HepG2 (cell line): Measurements from ENCODE around the gene LYRM4. TPM values are rescaled to one million over a fixed set of nuclear protein-coding genes. Genes with fewer than 3 reads are reported as not detected.

Experiments used
- ARNT2 ChIP-seq: sonication (generic); formaldehyde crosslinking; IDR thresholded peaks from 2 replicates; pipeline ENCODE4 v1.8.0; 2022; ENCODE audit warnings: mild to moderate bottlenecking, low read depth, missing genetic modification reagents, moderate library complexity
- ATF7-NPFF ChIP-seq: sonication (generic); formaldehyde crosslinking; IDR thresholded peaks from 2 replicates; pipeline ENCODE4 v1.8.1; 2023; ENCODE audit warnings: mild to moderate bottlenecking, low read depth, missing genetic modification reagents, moderate library complexity
- EED ChIP-seq: sonication (generic); formaldehyde crosslinking; IDR thresholded peaks from 2 replicates; pipeline ENCODE4 v1.5.0; 2020; ENCODE audit warnings: mild to moderate bottlenecking, missing genetic modification reagents
- EP300 ChIP-seq, 3 experiments: sonication (generic) in 1 of 3; formaldehyde crosslinking in 1 of 3; IDR thresholded peaks; 2 replicates each; pipeline versions ENCODE4 v1.5.1 to v1.6.1; 2011 to 2020; ENCODE audit warnings: low read depth in 2 of 3, low read length in 2 of 3, borderline replicate concordance in 1 of 3, improper control_type of control experiment in 1 of 3, mild to moderate bottlenecking in 1 of 3, missing genetic modification reagents in 1 of 3, moderate library complexity in 1 of 3
- HNF4G ChIP-seq, 2 experiments: sonication (generic) in 1 of 2; formaldehyde crosslinking in 1 of 2; IDR thresholded peaks; 2 replicates each; pipeline versions ENCODE4 v1.4.0 to v1.6.1; 2011 to 2020; ENCODE audit warnings: borderline replicate concordance in 2 of 2, low read depth in 2 of 2, mild to moderate bottlenecking in 2 of 2, low read length in 1 of 2, missing genetic modification reagents in 1 of 2, moderate library complexity in 1 of 2
- MED1 ChIP-seq: sonication (generic); formaldehyde crosslinking; IDR thresholded peaks from 2 replicates; pipeline ENCODE4 v1.4.0; 2020; ENCODE audit warnings: missing genetic modification reagents
- MYC ChIP-seq: sonication (generic); formaldehyde crosslinking; IDR thresholded peaks from 2 replicates; pipeline ENCODE4 v1.9.0; 2021; ENCODE audit warnings: missing genetic modification reagents, borderline replicate concordance
- NFE2L2 ChIP-seq: fragments of 150-350 bp; IDR thresholded peaks from 2 replicates; pipeline ENCODE4 v1.6.1; 2014; ENCODE audit warnings: low read length
- POLR2A ChIP-seq, 2 experiments: IDR thresholded peaks; 2 replicates each; pipeline ENCODE4 v1.6.1; 2011; ENCODE audit warnings: low read depth in 2 of 2, low read length in 2 of 2, mild to moderate bottlenecking in 1 of 2, moderate library complexity in 1 of 2; ENCODE audit not compliant: insufficient read depth in 1 of 2
- RBFOX2 ChIP-seq: fragments of 200-400 bp; formaldehyde crosslinking; IDR thresholded peaks from 2 replicates; pipeline ENCODE4 v1.6.1; 2017; ENCODE audit warnings: low read depth, mild to moderate bottlenecking, low read length
- SRY ChIP-seq: sonication (generic); formaldehyde crosslinking; IDR thresholded peaks from 2 replicates; pipeline ENCODE4 v1.8.0; 2022; ENCODE audit warnings: mild to moderate bottlenecking, missing genetic modification reagents
- TMF1 ChIP-seq: sonication (generic); formaldehyde crosslinking; IDR thresholded peaks from 2 replicates; pipeline ENCODE4 v1.8.1; 2022; ENCODE audit warnings: low read depth, missing genetic modification reagents
- TSC22D2 ChIP-seq: sonication (generic); formaldehyde crosslinking; IDR thresholded peaks from 2 replicates; pipeline ENCODE4 v1.5.1; 2020; ENCODE audit warnings: missing genetic modification reagents, mild to moderate bottlenecking, borderline replicate concordance
- ZMAT5 ChIP-seq: sonication (generic); formaldehyde crosslinking; IDR thresholded peaks from 2 replicates; pipeline ENCODE4 v1.5.0; 2020; ENCODE audit warnings: mild to moderate bottlenecking, low read depth, missing genetic modification reagents, borderline replicate concordance
- ZNF354B ChIP-seq: sonication (generic); formaldehyde crosslinking; IDR thresholded peaks from 2 replicates; pipeline ENCODE4 v1.8.0; 2022; ENCODE audit warnings: mild to moderate bottlenecking, missing genetic modification reagents
- ZNF746 ChIP-seq: sonication (generic); formaldehyde crosslinking; IDR thresholded peaks from 2 replicates; pipeline ENCODE4 v1.8.0; 2022; ENCODE audit warnings: mild to moderate bottlenecking, missing genetic modification reagents
- ZNF777 ChIP-seq: sonication (generic); formaldehyde crosslinking; IDR thresholded peaks from 2 replicates; pipeline ENCODE4 v1.4.0; 2020; ENCODE audit warnings: missing genetic modification reagents
- ZNF790 ChIP-seq: sonication (generic); formaldehyde crosslinking; IDR thresholded peaks from 2 replicates; pipeline ENCODE4 v1.8.0; 2022; ENCODE audit warnings: missing genetic modification reagents, mild to moderate bottlenecking, borderline replicate concordance
- ZSCAN25 ChIP-seq: sonication (generic); formaldehyde crosslinking; IDR thresholded peaks from 2 replicates; pipeline ENCODE4 v1.8.0; 2022; ENCODE audit warnings: mild to moderate bottlenecking, missing genetic modification reagents
- polyA plus RNA-seq, 8 experiments: library from polyadenylated mRNA; depleted of rRNA in 3 of 8; stranded (reverse) in 7 of 8; unstranded in 1 of 8; fragments of >200 nt; fragmentation: Illumina TruSeq in 4 of 8; extraction: Trizol in 4 of 8; gene quantifications; 2 replicates each; pipeline versions ENCODE4 v1.2.1 to v1.2.3, GENCODE V29; 2011 to 2016; ENCODE audit warnings: low read depth in 4 of 8, missing spikeins in 1 of 8, mixed read lengths in 1 of 8; ENCODE audit not compliant: insufficient read depth in 1 of 8
- total RNA-seq, 5 experiments: library from RNA; depleted of rRNA; stranded (reverse); fragments of >200 nt; fragmentation: Illumina TruSeq; extraction: Trizol; gene quantifications; 2 replicates each; pipeline ENCODE4 v1.2.3, GENCODE V29; 2016; ENCODE audit warnings: low read depth in 1 of 5
- TF ChIP-seq, protein P1 (sequence below): sonication (generic); formaldehyde crosslinking; IDR thresholded peaks from 2 replicates; pipeline ENCODE4 v1.4.0; 2020; ENCODE audit warnings: low read depth, mild to moderate bottlenecking, missing genetic modification reagents
- TF ChIP-seq, protein P2 (sequence below): sonication (generic); formaldehyde crosslinking; IDR thresholded peaks from 2 replicates; pipeline ENCODE4 v1.8.1; 2023; ENCODE audit warnings: mild to moderate bottlenecking, moderate library complexity, missing genetic modification reagents
- TF ChIP-seq, protein P3 (sequence below): IDR thresholded peaks from 2 replicates; pipeline ENCODE4 v1.6.1; 2016; ENCODE audit warnings: missing compliant biosample characterization, missing genetic modification reagents, borderline replicate concordance
- TF ChIP-seq, protein P4 (sequence below): sonication (generic); formaldehyde crosslinking; IDR thresholded peaks from 2 replicates; pipeline ENCODE4 v1.4.0; 2020; ENCODE audit warnings: mild to moderate bottlenecking, missing genetic modification reagents

The LYRM4 gene
- total and polyA plus RNA-seq, 2 of the 13 experiments (the other 11 are each of a cell fraction or from before 2014, with no cell fraction given) = 64.6 to 67.5 TPM

GRCh38 chr6:5084360-5084780 is 176.4 kb downstream of the LYRM4 start (continued):
- TF ChIP-seq, protein P1, sequence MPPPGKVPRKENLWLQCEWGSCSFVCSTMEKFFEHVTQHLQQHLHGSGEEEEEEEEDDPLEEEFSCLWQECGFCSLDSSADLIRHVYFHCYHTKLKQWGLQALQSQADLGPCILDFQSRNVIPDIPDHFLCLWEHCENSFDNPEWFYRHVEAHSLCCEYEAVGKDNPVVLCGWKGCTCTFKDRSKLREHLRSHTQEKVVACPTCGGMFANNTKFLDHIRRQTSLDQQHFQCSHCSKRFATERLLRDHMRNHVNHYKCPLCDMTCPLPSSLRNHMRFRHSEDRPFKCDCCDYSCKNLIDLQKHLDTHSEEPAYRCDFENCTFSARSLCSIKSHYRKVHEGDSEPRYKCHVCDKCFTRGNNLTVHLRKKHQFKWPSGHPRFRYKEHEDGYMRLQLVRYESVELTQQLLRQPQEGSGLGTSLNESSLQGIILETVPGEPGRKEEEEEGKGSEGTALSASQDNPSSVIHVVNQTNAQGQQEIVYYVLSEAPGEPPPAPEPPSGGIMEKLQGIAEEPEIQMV (CRISPR knock-in tag) = no peak
- TF ChIP-seq EP300 (IDR thresholded peaks at IDR 0.05; ENCODE audit: low read depth in 2 of 2, low read length in 2 of 2) = peak in 1 of 2 experiments; percentile 4; a peak in 1 of 4 replicates
- no peak for TF ChIP-seq EP300 (CRISPR knock-in tag; IDR thresholded peaks at IDR 0.05; ENCODE audit: borderline replicate concordance)
- TF ChIP-seq, protein P2, sequence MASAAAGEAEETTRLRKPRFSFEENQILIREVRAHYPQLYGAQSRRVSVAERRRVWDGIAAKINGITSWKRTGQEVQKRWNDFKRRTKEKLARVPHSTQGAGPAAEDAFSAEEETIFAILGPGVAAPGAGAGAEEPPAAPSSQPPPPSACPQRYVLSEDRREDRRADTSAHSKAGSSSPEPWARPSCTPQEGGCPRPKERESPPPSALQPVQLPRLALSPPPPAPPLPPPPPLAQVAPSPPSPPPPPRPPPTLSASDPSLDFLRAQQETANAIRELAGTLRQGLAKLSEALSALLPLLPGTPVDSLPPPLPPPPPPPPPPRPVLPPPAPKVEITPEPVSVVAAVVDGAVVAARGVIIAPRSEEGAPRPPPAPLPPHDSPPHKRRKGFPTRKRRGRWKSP (CRISPR knock-in tag) = 0 out of 2 replicates have a peak, but pooled peaks have one; percentile 36
- TF ChIP-seq MYC (CRISPR knock-in tag) = peak; percentile 65
- no peak for TF ChIP-seq NFE2L2
- peak; percentile 76; the same call in 1 of the 2 replicates for TF ChIP-seq ZSCAN25 (CRISPR knock-in tag)
- TF ChIP-seq, protein P3, sequence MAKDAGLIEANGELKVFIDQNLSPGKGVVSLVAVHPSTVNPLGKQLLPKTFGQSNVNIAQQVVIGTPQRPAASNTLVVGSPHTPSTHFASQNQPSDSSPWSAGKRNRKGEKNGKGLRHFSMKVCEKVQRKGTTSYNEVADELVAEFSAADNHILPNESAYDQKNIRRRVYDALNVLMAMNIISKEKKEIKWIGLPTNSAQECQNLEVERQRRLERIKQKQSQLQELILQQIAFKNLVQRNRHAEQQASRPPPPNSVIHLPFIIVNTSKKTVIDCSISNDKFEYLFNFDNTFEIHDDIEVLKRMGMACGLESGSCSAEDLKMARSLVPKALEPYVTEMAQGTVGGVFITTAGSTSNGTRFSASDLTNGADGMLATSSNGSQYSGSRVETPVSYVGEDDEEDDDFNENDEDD (CRISPR knock-in tag) = 0 out of 2 replicates have a peak, but pooled peaks have one; percentile 15
- TF ChIP-seq RBFOX2 = peak; percentile 84
- peak; percentile 76; the same call in 1 of the 2 replicates for TF ChIP-seq SRY (CRISPR knock-in tag)
- TF ChIP-seq POLR2A (IDR thresholded peaks at IDR 0.05; ENCODE audit: insufficient read depth in 1 of 2, low read depth in 2 of 2, low read length in 2 of 2) = peak; percentile 31 to 35; a peak in 2 of 4 replicates
- TF ChIP-seq, protein P4, sequence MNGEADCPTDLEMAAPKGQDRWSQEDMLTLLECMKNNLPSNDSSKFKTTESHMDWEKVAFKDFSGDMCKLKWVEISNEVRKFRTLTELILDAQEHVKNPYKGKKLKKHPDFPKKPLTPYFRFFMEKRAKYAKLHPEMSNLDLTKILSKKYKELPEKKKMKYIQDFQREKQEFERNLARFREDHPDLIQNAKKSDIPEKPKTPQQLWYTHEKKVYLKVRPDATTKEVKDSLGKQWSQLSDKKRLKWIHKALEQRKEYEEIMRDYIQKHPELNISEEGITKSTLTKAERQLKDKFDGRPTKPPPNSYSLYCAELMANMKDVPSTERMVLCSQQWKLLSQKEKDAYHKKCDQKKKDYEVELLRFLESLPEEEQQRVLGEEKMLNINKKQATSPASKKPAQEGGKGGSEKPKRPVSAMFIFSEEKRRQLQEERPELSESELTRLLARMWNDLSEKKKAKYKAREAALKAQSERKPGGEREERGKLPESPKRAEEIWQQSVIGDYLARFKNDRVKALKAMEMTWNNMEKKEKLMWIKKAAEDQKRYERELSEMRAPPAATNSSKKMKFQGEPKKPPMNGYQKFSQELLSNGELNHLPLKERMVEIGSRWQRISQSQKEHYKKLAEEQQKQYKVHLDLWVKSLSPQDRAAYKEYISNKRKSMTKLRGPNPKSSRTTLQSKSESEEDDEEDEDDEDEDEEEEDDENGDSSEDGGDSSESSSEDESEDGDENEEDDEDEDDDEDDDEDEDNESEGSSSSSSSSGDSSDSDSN (CRISPR knock-in tag) = peak; percentile 69; the same call in 1 of the 2 replicates
- TF ChIP-seq HNF4G (IDR thresholded peaks at IDR 0.05; ENCODE audit: borderline replicate concordance, low read depth, low read length) = 0 out of 2 replicates have a peak, but pooled peaks have one; percentile 3
- peak; percentile 32; the same call in 1 of the 2 replicates for TF ChIP-seq HNF4G (CRISPR knock-in tag; IDR thresholded peaks at IDR 0.05; ENCODE audit: borderline replicate concordance, low read depth)
- TF ChIP-seq TSC22D2 (CRISPR knock-in tag) = no peak
- peak; percentile 63; the same call in 1 of the 2 replicates for TF ChIP-seq EED
- no peak for TF ChIP-seq ZMAT5 (CRISPR knock-in tag)
- TF ChIP-seq ZNF746 (CRISPR knock-in tag) = peak; percentile 68; the same call in 1 of the 2 replicates
- peak; percentile 77; the same call in 1 of the 2 replicates for TF ChIP-seq ATF7-NPFF
- TF ChIP-seq ZNF354B (CRISPR knock-in tag) = 0 out of 2 replicates have a peak, but pooled peaks have one; percentile 51
- peak; percentile 71; the same call in 1 of the 2 replicates for TF ChIP-seq TMF1 (CRISPR knock-in tag)
- TF ChIP-seq ZNF790 (CRISPR knock-in tag) = peak; percentile 38; the same call in 1 of the 2 replicates
- peak; percentile 76 for TF ChIP-seq ZNF777 (CRISPR knock-in tag)
- TF ChIP-seq MED1 = peak; percentile 44; the same call in 1 of the 2 replicates
- peak; percentile 92; the same call in 1 of the 2 replicates for TF ChIP-seq ARNT2 (CRISPR knock-in tag)
